Hepatocyte (in vitro differentiated cells): Measurements from ENCODE around the gene SNAPC3. TPM values are rescaled to one million over a fixed set of nuclear protein-coding genes. Genes with fewer than 3 reads are reported as not detected.

ENCODE experiments used
- DNase-seq: peaks from one replicate; pipeline ENCODE4 v3.0.0-alpha.2; 2016; ENCODE audit warnings: low spot score
- H2AFZ ChIP-seq: fragments of 200-600 bp; sonication (generic); 2 replicates; pipeline ENCODE4 v1.6.0; 2016; ENCODE audit warnings: antibody characterized with exemption, mild to moderate bottlenecking
- H3K27ac ChIP-seq: fragments of 200-600 bp; sonication (generic); 2 replicates; pipeline ENCODE4 v1.5.1; 2016; ENCODE audit warnings: mild to moderate bottlenecking
- H3K27me3 ChIP-seq: fragments of 200-600 bp; sonication (generic); 2 replicates; pipeline ENCODE4 v1.6.1; 2016
- H3K36me3 ChIP-seq: fragments of 200-600 bp; sonication (generic); replicated peaks from 2 replicates; pipeline ENCODE4 v1.5.1; 2016; ENCODE audit warnings: low read depth; ENCODE audit not compliant: insufficient read depth
- H3K4me1 ChIP-seq: fragments of 200-600 bp; sonication (generic); 2 replicates; pipeline ENCODE4 v1.5.1; 2016; ENCODE audit warnings: mild to moderate bottlenecking, moderate library complexity; ENCODE audit not compliant: insufficient read depth
- H3K4me2 ChIP-seq: fragments of 200-600 bp; sonication (generic); 2 replicates; pipeline ENCODE4 v1.6.0; 2016
- H3K4me3 ChIP-seq: fragments of 200-600 bp; sonication (generic); 2 replicates; pipeline ENCODE4 v1.5.1; 2016; ENCODE audit warnings: mild to moderate bottlenecking
- H3K79me2 ChIP-seq: fragments of 200-600 bp; sonication (generic); 2 replicates; pipeline ENCODE4 v1.6.0; 2017; ENCODE audit warnings: mild to moderate bottlenecking
- H3K9me2 ChIP-seq: fragments of 200-600 bp; sonication (generic); replicated peaks from 2 replicates; pipeline ENCODE4 v1.6.0; 2017; ENCODE audit warnings: mild to moderate bottlenecking; ENCODE audit not compliant: insufficient read depth
- H3K9me3 ChIP-seq: fragments of 200-600 bp; sonication (generic); 2 replicates; pipeline ENCODE4 v1.5.1; 2016; ENCODE audit warnings: low read depth, mild to moderate bottlenecking
- H4K20me1 ChIP-seq: fragments of 200-600 bp; sonication (generic); 2 replicates; pipeline ENCODE4 v1.6.0; 2016; ENCODE audit warnings: mild to moderate bottlenecking; ENCODE audit not compliant: insufficient read depth, poor library complexity, severe bottlenecking
- EZH2 ChIP-seq: fragments of 200-600 bp; sonication (generic); IDR thresholded peaks from 2 replicates; pipeline ENCODE4 v1.6.1; 2016; ENCODE audit warnings: antibody characterized with exemption, mild to moderate bottlenecking, borderline replicate concordance
- EZH2phosphoT487 ChIP-seq: fragments of 200-600 bp; sonication (generic); IDR thresholded peaks from one replicate; pipeline ENCODE4 v1.6.1; 2018; ENCODE audit warnings: antibody characterized with exemption, mild to moderate bottlenecking, low read depth, moderate library complexity; ENCODE audit not compliant: unreplicated experiment, severe bottlenecking
- WGBS: methylation state at CpG from one replicate; pipeline ENCODE4 v1.1.6; 2016; ENCODE audit warnings: low lambda C conversion rate; ENCODE audit errors: missing lambda C conversion rate; 5-methylcytosine and 5-hydroxymethylcytosine counted together
- polyA plus RNA-seq: library from polyadenylated mRNA; unstranded; fragments of >200 nt; fragmentation: Nextera tagmentation; extraction: Ambion mirVana; gene quantifications from 2 replicates; pipeline ENCODE4 v1.2.1, GENCODE V29; 2016
- total RNA-seq: library from RNA; depleted of rRNA; stranded (reverse); fragments of >200 nt; gene quantifications from 2 replicates; pipeline ENCODE4 v1.2.3, GENCODE V29; 2014
- TF ChIP-seq, protein P1 (sequence below): fragments of 200-600 bp; sonication (generic); IDR thresholded peaks from 2 replicates; pipeline ENCODE4 v1.5.1; 2016; ENCODE audit warnings: antibody characterized with exemption, mild to moderate bottlenecking; ENCODE audit not compliant: poor library complexity

The SNAPC3 gene
- total and polyA plus RNA-seq, 2 experiments from 2014 or later = 21.2 to 34.1 TPM

- H3K4me2 ChIP-seq = no peak overlapping the region
- H3K79me2 ChIP-seq = no peaks in the 10 kb centered on the region
- TF ChIP-seq EZH2 (no peak), EZH2phosphoT487 (no peak)
- TF ChIP-seq, protein P1, sequence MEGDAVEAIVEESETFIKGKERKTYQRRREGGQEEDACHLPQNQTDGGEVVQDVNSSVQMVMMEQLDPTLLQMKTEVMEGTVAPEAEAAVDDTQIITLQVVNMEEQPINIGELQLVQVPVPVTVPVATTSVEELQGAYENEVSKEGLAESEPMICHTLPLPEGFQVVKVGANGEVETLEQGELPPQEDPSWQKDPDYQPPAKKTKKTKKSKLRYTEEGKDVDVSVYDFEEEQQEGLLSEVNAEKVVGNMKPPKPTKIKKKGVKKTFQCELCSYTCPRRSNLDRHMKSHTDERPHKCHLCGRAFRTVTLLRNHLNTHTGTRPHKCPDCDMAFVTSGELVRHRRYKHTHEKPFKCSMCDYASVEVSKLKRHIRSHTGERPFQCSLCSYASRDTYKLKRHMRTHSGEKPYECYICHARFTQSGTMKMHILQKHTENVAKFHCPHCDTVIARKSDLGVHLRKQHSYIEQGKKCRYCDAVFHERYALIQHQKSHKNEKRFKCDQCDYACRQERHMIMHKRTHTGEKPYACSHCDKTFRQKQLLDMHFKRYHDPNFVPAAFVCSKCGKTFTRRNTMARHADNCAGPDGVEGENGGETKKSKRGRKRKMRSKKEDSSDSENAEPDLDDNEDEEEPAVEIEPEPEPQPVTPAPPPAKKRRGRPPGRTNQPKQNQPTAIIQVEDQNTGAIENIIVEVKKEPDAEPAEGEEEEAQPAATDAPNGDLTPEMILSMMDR = no peak
- DNase-seq = no peak
- no peak overlapping the region for H3K4me3 ChIP-seq
- no peak overlapping the region for H2AFZ ChIP-seq
- H3K36me3 ChIP-seq = no peaks in the 10 kb centered on the region
- no peaks in the 10 kb centered on the region for H4K20me1 ChIP-seq
- H3K27me3 ChIP-seq = no peaks in the 10 kb centered on the region
- no peaks in the 10 kb centered on the region for H3K4me1 ChIP-seq
- no peaks in the 10 kb centered on the region for H3K9me3 ChIP-seq
- H3K27ac ChIP-seq = no peak overlapping the region
- 73% methylated on average over 4 of the region's 4 CpGs for whole genome bisulfite sequencing
- no peaks in the 10 kb centered on the region for H3K9me2 ChIP-seq
Measured at GRCh38 chr9:15403155-15403554, 19.5 kb upstream of the SNAPC3 start.

GRCh38 chr9:15404171-15404570 lies 18.5 kb upstream of the SNAPC3 start:
- Histone ChIP-seq H3K9me3 (no peaks in the 10 kb centered on the region), H3K4me3 (no peak overlapping the region), H3K36me3 (no peaks in the 10 kb centered on the region), H3K27ac (no peak overlapping the region), H3K4me1 (no peaks in the 10 kb centered on the region), H3K27me3 (no peaks in the 10 kb centered on the region), H3K9me2 (no peaks in the 10 kb centered on the region), H2AFZ (no peak overlapping the region), H3K79me2 (no peaks in the 10 kb centered on the region), H3K4me2 (no peak overlapping the region), H4K20me1 (no peaks in the 10 kb centered on the region)
- no peak for TF ChIP-seq EZH2
- DNase-seq = no peak
- 94% methylated on average over 1 of the region's 1 CpG for WGBS

GRCh38 chr9:15416880-15417279 lies 5.8 kb upstream of the SNAPC3 start:
- Histone ChIP-seq H3K9me2 (no peaks in the 10 kb centered on the region), H2AFZ (no peak overlapping the region), H3K4me1 (no peaks in the 10 kb centered on the region), H3K27me3 (no peaks in the 10 kb centered on the region), H3K4me3 (no peak overlapping the region), H3K79me2 (no peaks in the 10 kb centered on the region), H3K27ac (no peak overlapping the region), H4K20me1 (no peaks in the 10 kb centered on the region), H3K36me3 (no peaks in the 10 kb centered on the region), H3K9me3 (no peaks in the 10 kb centered on the region), H3K4me2 (no peak overlapping the region)
- TF ChIP-seq EZH2 = no peak
- TF ChIP-seq EZH2phosphoT487 = no peak
- TF ChIP-seq, protein P1 = peak; percentile 60
- DNase-seq = peak; percentile 60
- 56% methylated on average over 2 of the region's 2 CpGs for whole genome bisulfite sequencing

DNA sequence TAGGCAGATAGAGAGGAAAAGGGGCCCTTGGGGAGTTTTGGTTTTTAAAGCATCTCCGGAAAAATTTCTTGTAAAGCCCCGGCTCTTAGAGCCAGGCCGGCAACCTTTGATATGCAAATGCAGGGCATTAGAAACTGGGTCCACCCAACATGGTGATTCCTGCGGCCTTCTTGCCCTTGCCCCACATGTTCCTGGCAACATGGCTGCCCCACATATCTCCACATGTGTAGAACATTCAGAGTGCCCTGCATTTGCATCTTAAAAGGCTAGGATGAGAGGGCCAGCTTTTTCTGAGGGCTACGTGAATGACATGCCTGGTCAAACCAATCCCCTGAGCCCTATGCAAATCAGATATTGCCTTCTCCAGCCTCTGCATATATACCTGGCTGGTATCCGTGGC lies 5.0 kb upstream of the SNAPC3 start:
- H3K79me2 ChIP-seq = no peaks in the 10 kb centered on the region
- no peak overlapping the region for H3K4me3 ChIP-seq
- no peaks in the 10 kb centered on the region for H3K9me2 ChIP-seq
- no peaks in the 10 kb centered on the region for H3K4me1 ChIP-seq
- no peak overlapping the region for H2AFZ ChIP-seq
- no peaks in the 10 kb centered on the region for H3K27me3 ChIP-seq
- no peak overlapping the region for H3K27ac ChIP-seq
- TF ChIP-seq EZH2 (no peak), EZH2phosphoT487 (no peak)
- TF ChIP-seq, protein P1 = no peak
- no peaks in the 10 kb centered on the region for H3K9me3 ChIP-seq
- no peaks in the 10 kb centered on the region for H4K20me1 ChIP-seq
- H3K36me3 ChIP-seq = no peaks in the 10 kb centered on the region
- no peak overlapping the region for H3K4me2 ChIP-seq
- no peak for DNase-seq
- 67% methylated on average over 6 of the region's 6 CpGs for WGBS
